H9 (cell line): ENCODE results near the gene CACNA1D. TPM values are rescaled to one million over a fixed set of nuclear protein-coding genes. Genes with fewer than 3 reads are reported as not detected.
A peak's percentile ranks its signal among the peaks of the same experiment; 100 is the strongest.

Experiments
- DNase-seq: peaks from one replicate; pipeline ENCODE4 v3.0.0-alpha.2; 2017
- H2AFZ ChIP-seq: one replicate; pipeline ENCODE4 v1.6.1; 2013; ENCODE audit warnings: mild to moderate bottlenecking, low read length, control low read depth, moderate library complexity
- H2AK5ac ChIP-seq: 2 replicates; pipeline ENCODE4 v1.6.1; 2013; ENCODE audit warnings: low read length, control low read depth, mixed read lengths; ENCODE audit not compliant: insufficient read length
- H2BK120ac ChIP-seq: one replicate; pipeline ENCODE4 v1.6.1; 2013; ENCODE audit warnings: low read depth, mild to moderate bottlenecking, low read length, control low read depth, inconsistent platforms; ENCODE audit not compliant: poor library complexity, severe bottlenecking
- H2BK12ac ChIP-seq: 2 replicates; pipeline ENCODE4 v1.6.1; 2013; ENCODE audit warnings: low read length, control low read depth, mixed read lengths, low read depth; ENCODE audit not compliant: insufficient read length
- H2BK15ac ChIP-seq: 2 replicates; pipeline ENCODE4 v1.6.1; 2013; ENCODE audit warnings: low read depth, low read length, control low read depth
- H2BK20ac ChIP-seq: one replicate; pipeline ENCODE4 v1.6.1; 2013; ENCODE audit warnings: low read depth, mild to moderate bottlenecking, low read length, control low read depth, inconsistent platforms; ENCODE audit not compliant: poor library complexity, severe bottlenecking
- H2BK5ac ChIP-seq: 2 replicates; pipeline ENCODE4 v1.6.1; 2013; ENCODE audit warnings: low read length, control low read depth, mixed read lengths; ENCODE audit not compliant: insufficient read length
- H3K14ac ChIP-seq: 2 replicates; pipeline ENCODE4 v1.6.1; 2013; ENCODE audit warnings: low read length, control low read depth; ENCODE audit not compliant: insufficient read depth
- H3K18ac ChIP-seq: 2 replicates; pipeline ENCODE4 v1.6.1; 2013; ENCODE audit warnings: low read depth, mild to moderate bottlenecking, mixed read lengths, low read length, control low read depth; ENCODE audit not compliant: insufficient read length
- H3K23ac ChIP-seq: 2 replicates; pipeline ENCODE4 v1.6.1; 2013; ENCODE audit warnings: low read length, control low read depth, mixed read lengths, low read depth; ENCODE audit not compliant: insufficient read length
- H3K23me2 ChIP-seq: 2 replicates; pipeline ENCODE4 v1.6.1; 2013; ENCODE audit warnings: low read depth, mild to moderate bottlenecking, mixed read lengths, low read length, control low read depth; ENCODE audit not compliant: insufficient read length, poor library complexity, severe bottlenecking
- H3K27ac ChIP-seq: 2 replicates; pipeline ENCODE4 v1.5.1; 2013; ENCODE audit warnings: low read length, control low read depth, mixed read lengths, low read depth; ENCODE audit not compliant: insufficient read length
- H3K27me3 ChIP-seq: 2 replicates; pipeline ENCODE4 v1.6.1; 2013; ENCODE audit warnings: low read length, control low read depth, inconsistent platforms; ENCODE audit not compliant: insufficient read depth
- H3K4ac ChIP-seq: 2 replicates; pipeline ENCODE4 v1.6.1; 2013; ENCODE audit warnings: low read depth, mild to moderate bottlenecking, control low read depth, inconsistent platforms, low read length, moderate library complexity
- H3K4me1 ChIP-seq: 2 replicates; pipeline ENCODE4 v1.6.1; 2013; ENCODE audit warnings: low read length, control low read depth, inconsistent platforms; ENCODE audit not compliant: insufficient read depth
- H3K4me2 ChIP-seq: 2 replicates; pipeline ENCODE4 v1.6.1; 2013; ENCODE audit warnings: low read length, control low read depth, mixed read lengths; ENCODE audit not compliant: insufficient read length, insufficient read depth
- H3K56ac ChIP-seq: 2 replicates; pipeline ENCODE4 v1.6.1; 2013; ENCODE audit warnings: low read depth, mild to moderate bottlenecking, mixed read lengths, low read length, control low read depth; ENCODE audit not compliant: insufficient read length
- H3K79me1 ChIP-seq: 2 replicates; pipeline ENCODE4 v1.6.1; 2013; ENCODE audit warnings: low read depth, mild to moderate bottlenecking, moderate library complexity, low read length, control low read depth, inconsistent platforms; ENCODE audit not compliant: insufficient read depth, poor library complexity, severe bottlenecking
- H3K79me2 ChIP-seq: 2 replicates; pipeline ENCODE4 v1.6.1; 2013; ENCODE audit warnings: low read length, control low read depth, inconsistent platforms; ENCODE audit not compliant: insufficient read depth
- H3K9ac ChIP-seq: 2 replicates; pipeline ENCODE4 v1.6.1; 2013; ENCODE audit warnings: low read length, control low read depth, mixed read lengths; ENCODE audit not compliant: insufficient read length; ENCODE audit errors: extremely low read depth
- H3K9me3 ChIP-seq: one replicate; pipeline ENCODE4 v1.6.1; 2013; ENCODE audit warnings: low read depth, low read length, inconsistent platforms; ENCODE audit not compliant: control insufficient read depth
- H3T11ph ChIP-seq: one replicate; pipeline ENCODE4 v1.6.1; 2013; ENCODE audit warnings: mild to moderate bottlenecking, low read length, control low read depth, inconsistent platforms
- H4K20me1 ChIP-seq: one replicate; pipeline ENCODE4 v1.6.1; 2013; ENCODE audit not compliant: control insufficient read depth, insufficient read length, insufficient read depth
- H4K5ac ChIP-seq: 2 replicates; pipeline ENCODE4 v1.6.1; 2013; ENCODE audit warnings: low read depth, mild to moderate bottlenecking, mixed read lengths, low read length, control low read depth; ENCODE audit not compliant: insufficient read length
- H4K8ac ChIP-seq: replicated peaks from 2 replicates; pipeline ENCODE4 v1.6.1; 2013; ENCODE audit warnings: low read length, control low read depth, mixed read lengths, low read depth; ENCODE audit not compliant: insufficient read length
- H4K91ac ChIP-seq: 2 replicates; pipeline ENCODE4 v1.6.1; 2013; ENCODE audit warnings: low read depth, mild to moderate bottlenecking, moderate library complexity, mixed read lengths, low read length, control low read depth; ENCODE audit not compliant: insufficient read length
- H3K27ac Mint-ChIP-seq, 3 experiments: 2 replicates in 2 of 3; 3 replicates in 1 of 3; pipeline ENCODE4 v1.8.0; 2020 to 2021; ENCODE audit warnings: mixed read lengths in 3 of 3, mild to moderate bottlenecking in 1 of 3, moderate library complexity in 1 of 3
- H3K27me3 Mint-ChIP-seq: 2 replicates; pipeline ENCODE4 v1.8.0; 2021; ENCODE audit warnings: low read depth, mild to moderate bottlenecking, moderate library complexity, mixed read lengths
- H3K36me3 Mint-ChIP-seq, 3 experiments: 2 replicates in 2 of 3; 3 replicates in 1 of 3; pipeline ENCODE4 v1.8.0; 2020 to 2021; ENCODE audit warnings: low read depth in 3 of 3, mixed read lengths in 3 of 3; ENCODE audit not compliant: insufficient read depth in 1 of 3
- H3K4me1 Mint-ChIP-seq, 2 experiments: 2 replicates each; pipeline ENCODE4 v1.8.0; 2020; ENCODE audit warnings: mixed read lengths in 2 of 2
- H3K4me3 Mint-ChIP-seq, 2 experiments: 2 replicates in 1 of 2; 3 replicates in 1 of 2; pipeline ENCODE4 v1.8.0; 2020 to 2021; ENCODE audit warnings: mild to moderate bottlenecking in 2 of 2, mixed read lengths in 2 of 2, moderate library complexity in 1 of 2
- H3K9me3 Mint-ChIP-seq, 2 experiments: 2 replicates in 1 of 2; 3 replicates in 1 of 2; pipeline ENCODE4 v1.8.0; 2020; ENCODE audit warnings: mild to moderate bottlenecking in 2 of 2, mixed read lengths in 2 of 2, moderate library complexity in 1 of 2
- WGBS: extraction: QIAGEN DNeasy Blood & Tissue Kit; methylation state at CpG from one replicate; pipeline ENCODE4 v1.1.7; 2013; ENCODE audit warnings: missing lambda C conversion rate, low lambda C conversion rate, mixed read lengths; ENCODE audit not compliant: insufficient read length; ENCODE audit errors: extremely low coverage; 5-methylcytosine and 5-hydroxymethylcytosine counted together
- total RNA-seq: library from RNA; stranded (reverse); gene quantifications from 2 replicates; pipeline ENCODE4 v1.2.1, GENCODE V29; 2021
- TF ChIP-seq, protein P1 (sequence below): fragments of 200-600 bp; sonication (generic); conservative IDR thresholded peaks from 3 replicates; pipeline ENCODE4 v1.8.0; 2021; ENCODE audit warnings: antibody characterized with exemption, mild to moderate bottlenecking

CACNA1D gene
- total RNA-seq, 1 experiment from 2014 or later = 3.5 TPM

DNA sequence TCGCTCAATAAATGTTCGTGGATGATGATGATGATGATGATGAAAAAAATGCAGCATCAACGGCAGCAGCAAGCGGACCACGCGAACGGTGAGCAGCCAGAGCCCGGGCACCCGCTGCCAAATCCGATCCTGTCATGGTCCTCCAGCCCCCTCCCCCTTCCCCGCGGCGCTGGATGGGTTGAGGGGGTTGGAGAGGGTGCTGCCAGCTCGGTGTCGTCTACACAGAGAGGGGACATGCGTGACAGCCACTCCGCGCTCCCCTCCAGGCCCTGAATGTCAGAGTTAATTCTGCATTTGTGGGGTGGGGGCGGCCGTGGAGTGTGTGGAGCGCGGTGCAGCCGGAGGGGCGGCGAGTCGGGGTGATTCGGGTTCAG, 722 bp downstream of the CACNA1D start:
- Histone ChIP-seq H3K9ac (no peak overlapping the region), H3K27me3 (peaks cover 15% of the 10 kb centered on the region), H3K23me2 (peaks cover 12% of the 10 kb centered on the region), H3K14ac (no peak overlapping the region), H2AFZ (no peak overlapping the region), H3T11ph (no peak overlapping the region), H2BK120ac (no peak overlapping the region), H3K79me1 (no peaks in the 10 kb centered on the region), H2BK15ac (no peak overlapping the region), H2BK5ac (no peak overlapping the region), H3K4ac (no peak overlapping the region), H3K56ac (no peak overlapping the region), H3K4me2 (peak overlapping the region; percentile 56), H4K8ac (no peak overlapping the region), H2BK12ac (no peak overlapping the region), H3K4me1 (no peaks in the 10 kb centered on the region), H4K5ac (no peak overlapping the region), H3K79me2 (no peaks in the 10 kb centered on the region), H3K9me3 (no peaks in the 10 kb centered on the region), H3K23ac (no peak overlapping the region), H2AK5ac (no peak overlapping the region), H4K20me1 (no peaks in the 10 kb centered on the region), H3K27ac (no peak overlapping the region), H4K91ac (no peak overlapping the region), H2BK20ac (no peak overlapping the region), H3K18ac (no peak overlapping the region)
- Mint-ChIP-seq H3K4me1 (peaks cover 12 to 19% of the 10 kb centered on the region in 2 experiments), H3K27me3 (peaks cover 77% of the 10 kb centered on the region), H3K9me3 (no peaks in the 10 kb centered on the region), H3K27ac (no peak overlapping the region), H3K4me3 (peak overlapping the region; percentile 61 to 87), H3K36me3 (no peaks in the 10 kb centered on the region)
- no CpG with 5 or more reads among the region's 27 CpGs for WGBS
- no peak for DNase-seq
- TF ChIP-seq, protein P1, sequence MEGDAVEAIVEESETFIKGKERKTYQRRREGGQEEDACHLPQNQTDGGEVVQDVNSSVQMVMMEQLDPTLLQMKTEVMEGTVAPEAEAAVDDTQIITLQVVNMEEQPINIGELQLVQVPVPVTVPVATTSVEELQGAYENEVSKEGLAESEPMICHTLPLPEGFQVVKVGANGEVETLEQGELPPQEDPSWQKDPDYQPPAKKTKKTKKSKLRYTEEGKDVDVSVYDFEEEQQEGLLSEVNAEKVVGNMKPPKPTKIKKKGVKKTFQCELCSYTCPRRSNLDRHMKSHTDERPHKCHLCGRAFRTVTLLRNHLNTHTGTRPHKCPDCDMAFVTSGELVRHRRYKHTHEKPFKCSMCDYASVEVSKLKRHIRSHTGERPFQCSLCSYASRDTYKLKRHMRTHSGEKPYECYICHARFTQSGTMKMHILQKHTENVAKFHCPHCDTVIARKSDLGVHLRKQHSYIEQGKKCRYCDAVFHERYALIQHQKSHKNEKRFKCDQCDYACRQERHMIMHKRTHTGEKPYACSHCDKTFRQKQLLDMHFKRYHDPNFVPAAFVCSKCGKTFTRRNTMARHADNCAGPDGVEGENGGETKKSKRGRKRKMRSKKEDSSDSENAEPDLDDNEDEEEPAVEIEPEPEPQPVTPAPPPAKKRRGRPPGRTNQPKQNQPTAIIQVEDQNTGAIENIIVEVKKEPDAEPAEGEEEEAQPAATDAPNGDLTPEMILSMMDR = no peak
